Ovary (tissue), 3 donors: Measurements from ENCODE around the gene CPPED1.

Experiments used
- CTCF ChIP-seq, 3 donors: fragments of 450-650 bp in 2 of 3; fragments of 200-600 bp in 1 of 3; IDR thresholded peaks; one replicate each; pipeline versions ENCODE4 v1.5.1 to v1.8.0; 2016 to 2022; ENCODE audit warnings: antibody characterized with exemption in 3 of 3, mild to moderate bottlenecking in 1 of 3
- EP300 ChIP-seq: sonication (generic); formaldehyde crosslinking; IDR thresholded peaks from one replicate; pipeline ENCODE4 v1.6.1; 2017; ENCODE audit warnings: antibody characterized with exemption
- POLR2A ChIP-seq: fragments of 450-650 bp; IDR thresholded peaks from one replicate; pipeline ENCODE4 v1.6.1; 2017; ENCODE audit warnings: antibody characterized with exemption, mild to moderate bottlenecking, moderate library complexity
- donor health status: DM: no; HTN: no; CAD: no.

- TF ChIP-seq EP300: no peak
- TF ChIP-seq CTCF (IDR thresholded peaks at IDR 0.05): no peak
- no peak for TF ChIP-seq POLR2A
Measured at GRCh38 chr16:12833926-12834325, 30.2 kb upstream of the CPPED1 start.
